HepG2 (cell line): Measurements from ENCODE around the gene HAGH. TPM values are rescaled to one million over a fixed set of nuclear protein-coding genes. Genes with fewer than 3 reads are reported as not detected.

ENCODE experiments used
- ATAC-seq: fragments of 200-7000 bp; cut with Tn5 transposase; 3 replicates; pipeline ENCODE4 v1.9.1; 2020; ENCODE audit warnings: mild to moderate bottlenecking, moderate library complexity
- BruUV-seq: library from RNA; stranded (reverse); fragments of 400-500 nt; replicated peaks from 2 replicates; lab custom pipeline; 2021; lab: Mats Ljungman, UMichigan
- CTCF ChIA-PET: fragments of 300-600 bp; formaldehyde crosslinking; extraction: SDS; loops from one replicate; lab custom pipeline; 2021; ENCODE audit warnings: low total read pairs, inconsistent platforms, low intra/inter-chr PET ratio; lab: Yijun Ruan, JAX
- POLR2A ChIA-PET: fragments of 350-600 bp; sonication (Branson Sonifier 250); formaldehyde crosslinking; loops from one replicate; lab custom pipeline; 2020; ENCODE audit warnings: antibody characterized with exemption, inconsistent platforms; lab: Yijun Ruan, JAX
- DNase-seq: peaks from one replicate; pipeline ENCODE4 v3.0.0-alpha.2; 2015; ENCODE audit warnings: low spot score
- FAIRE-seq: peaks from 3 replicates; lab custom pipeline; 2011; peaks lifted over from hg19 to GRCh38; lab: Jason Lieb, UNC
- H2AFZ ChIP-seq: one replicate; pipeline ENCODE4 v1.6.1; 2011; ENCODE audit warnings: low read length, inconsistent platforms
- H3K27ac ChIP-seq: fragments of 300-600 bp; 3 replicates; pipeline ENCODE4 v1.8.0; 2011; ENCODE audit warnings: mixed run types, mild to moderate bottlenecking, mixed read lengths, low read length, inconsistent platforms; ENCODE audit not compliant: insufficient read depth; ENCODE audit errors: extremely low read length
- H3K27me3 ChIP-seq, 2 experiments: fragments of 200-600 bp in 1 of 2; 2 replicates in 1 of 2; 3 replicates in 1 of 2; pipeline versions ENCODE4 v1.6.0 to v1.8.0; 2011; ENCODE audit warnings: low read length in 2 of 2, mild to moderate bottlenecking in 2 of 2, moderate library complexity in 2 of 2, inconsistent platforms in 1 of 2; ENCODE audit not compliant: insufficient read depth in 2 of 2, control insufficient read depth in 1 of 2
- H3K36me3 ChIP-seq, 2 experiments: fragments of 200-600 bp in 1 of 2; replicated peaks in 1 of 2; 2 replicates in 1 of 2; 3 replicates in 1 of 2; pipeline versions ENCODE4 v1.5.1 to v1.8.0; 2011; ENCODE audit warnings: low read length in 2 of 2, inconsistent platforms in 1 of 2; ENCODE audit not compliant: insufficient read depth in 2 of 2, control insufficient read depth in 1 of 2
- H3K4me1 ChIP-seq: 2 replicates; pipeline ENCODE4 v1.5.1; 2012; ENCODE audit warnings: low read length, inconsistent platforms; ENCODE audit not compliant: insufficient read depth
- H3K4me2 ChIP-seq: 2 replicates; pipeline ENCODE4 v1.6.0; 2011; ENCODE audit warnings: low read depth, low read length, inconsistent platforms
- H3K4me3 ChIP-seq, 3 experiments: fragments of 200-600 bp in 1 of 3; sonication (generic), shearing (Covaris generic) in 1 of 3; replicated peaks in 1 of 3; 2 replicates each; pipeline ENCODE4 v1.5.1; 2011 to 2016; ENCODE audit warnings: low read length in 3 of 3, inconsistent platforms in 2 of 3, low read depth in 2 of 3, mild to moderate bottlenecking in 2 of 3, control low read depth in 1 of 3, mixed read lengths in 1 of 3; ENCODE audit not compliant: insufficient read depth in 1 of 3
- H3K79me2 ChIP-seq: one replicate; pipeline ENCODE4 v1.6.1; 2011; ENCODE audit warnings: low read length, inconsistent platforms; ENCODE audit not compliant: insufficient read depth
- H3K9ac ChIP-seq: 2 replicates; pipeline ENCODE4 v1.6.0; 2011; ENCODE audit warnings: mild to moderate bottlenecking, low read depth, low read length, inconsistent platforms; ENCODE audit not compliant: insufficient read depth
- H3K9me3 ChIP-seq: 2 replicates; pipeline ENCODE4 v1.5.1; 2012; ENCODE audit warnings: mild to moderate bottlenecking, low read length
- H4K20me1 ChIP-seq: 2 replicates; pipeline ENCODE4 v1.6.0; 2011; ENCODE audit warnings: inconsistent platforms, mild to moderate bottlenecking, low read length, moderate library complexity; ENCODE audit not compliant: insufficient read depth
- CREBL2 ChIP-seq: sonication (generic); formaldehyde crosslinking; IDR thresholded peaks from 2 replicates; pipeline ENCODE4 v1.8.1; 2023; ENCODE audit warnings: missing genetic modification reagents, mild to moderate bottlenecking, borderline replicate concordance
- ELK4 ChIP-seq: sonication (generic); formaldehyde crosslinking; IDR thresholded peaks from 2 replicates; pipeline ENCODE4 v1.9.0; 2021; ENCODE audit warnings: missing genetic modification reagents, borderline replicate concordance
- FOSL2 ChIP-seq: sonication (generic); formaldehyde crosslinking; IDR thresholded peaks from 2 replicates; pipeline ENCODE4 v1.4.0; 2020; ENCODE audit warnings: missing genetic modification reagents
- HNF4G ChIP-seq, 2 experiments: sonication (generic) in 1 of 2; formaldehyde crosslinking in 1 of 2; IDR thresholded peaks; 2 replicates each; pipeline versions ENCODE4 v1.4.0 to v1.6.1; 2011 to 2020; ENCODE audit warnings: borderline replicate concordance in 2 of 2, low read depth in 2 of 2, mild to moderate bottlenecking in 2 of 2, low read length in 1 of 2, missing genetic modification reagents in 1 of 2, moderate library complexity in 1 of 2
- HNRNPH1 ChIP-seq: fragments of 200-400 bp; formaldehyde crosslinking; optimal IDR thresholded peaks from 2 replicates; pipeline ENCODE3; 2017; ENCODE audit warnings: mild to moderate bottlenecking, low read depth, low read length
- JUNB ChIP-seq: sonication (generic); formaldehyde crosslinking; IDR thresholded peaks from 2 replicates; pipeline ENCODE4 v1.8.0; 2022; ENCODE audit warnings: missing genetic modification reagents, mild to moderate bottlenecking, borderline replicate concordance
- KLF11 ChIP-seq: IDR thresholded peaks from 2 replicates; pipeline ENCODE4 v1.6.1; 2016; ENCODE audit warnings: missing compliant biosample characterization
- MED13 ChIP-seq: sonication (generic); formaldehyde crosslinking; IDR thresholded peaks from 2 replicates; pipeline ENCODE4 v1.5.0; 2020; ENCODE audit warnings: missing genetic modification reagents
- NR3C1 ChIP-seq: sonication (generic); formaldehyde crosslinking; IDR thresholded peaks from 2 replicates; pipeline ENCODE4 v1.4.0; 2020; ENCODE audit warnings: missing genetic modification reagents
- SPEN ChIP-seq: sonication (generic); formaldehyde crosslinking; IDR thresholded peaks from 2 replicates; pipeline ENCODE4 v1.5.1; 2020; ENCODE audit warnings: low read depth, mild to moderate bottlenecking, missing genetic modification reagents
- TBP ChIP-seq: sonication (generic); formaldehyde crosslinking; IDR thresholded peaks from 2 replicates; pipeline ENCODE4 v1.5.0; 2020; ENCODE audit warnings: missing genetic modification reagents
- ZBTB1 ChIP-seq: sonication (generic); formaldehyde crosslinking; IDR thresholded peaks from 2 replicates; pipeline ENCODE4 v1.4.0; 2020; ENCODE audit warnings: missing genetic modification reagents, borderline replicate concordance
- ZBTB10 ChIP-seq: sonication (generic); formaldehyde crosslinking; IDR thresholded peaks from 2 replicates; pipeline ENCODE4 v1.4.0; 2020; ENCODE audit warnings: missing genetic modification reagents, borderline replicate concordance
- ZBTB7B ChIP-seq: sonication (generic); formaldehyde crosslinking; IDR thresholded peaks from 2 replicates; pipeline ENCODE4 v1.4.0; 2020; ENCODE audit warnings: missing genetic modification reagents
- ZMYM2 ChIP-seq: sonication (generic); formaldehyde crosslinking; IDR thresholded peaks from 2 replicates; pipeline ENCODE4 v1.8.0; 2022; ENCODE audit warnings: mild to moderate bottlenecking, missing genetic modification reagents
- ZNF329 ChIP-seq: sonication (generic); formaldehyde crosslinking; IDR thresholded peaks from 2 replicates; pipeline ENCODE4 v1.9.0; 2021; ENCODE audit warnings: low read depth, mild to moderate bottlenecking, missing genetic modification reagents
- WGBS: methylation state at CpG from one replicate; pipeline ENCODE4 v1.1.6; 2017; ENCODE audit warnings: low lambda C conversion rate; 5-methylcytosine and 5-hydroxymethylcytosine counted together
- in situ Hi-C: cut with HindIII; loops from 2 replicates; pipeline ENCODE4 v1.10.0; 2017; ENCODE audit warnings: low pct_unique_long_range_greater_than_20kb; ENCODE audit not compliant: extremely low pct_ligation_motif_present
- intact Hi-C: fragments of 100-400 bp; cut with micrococcal nuclease; formaldehyde crosslinking; loops from one replicate; pipeline ENCODE4 v1.10.0; 2022; ENCODE audit not compliant: unreplicated experiment
- polyA plus RNA-seq, 8 experiments: library from polyadenylated mRNA; depleted of rRNA in 3 of 8; stranded (reverse) in 7 of 8; unstranded in 1 of 8; fragments of >200 nt; fragmentation: Illumina TruSeq in 4 of 8; extraction: Trizol in 4 of 8; gene quantifications; 2 replicates each; pipeline versions ENCODE4 v1.2.1 to v1.2.3, GENCODE V29; 2011 to 2016; ENCODE audit warnings: low read depth in 4 of 8, missing spikeins in 1 of 8, mixed read lengths in 1 of 8; ENCODE audit not compliant: insufficient read depth in 1 of 8
- total RNA-seq, 5 experiments: library from RNA; depleted of rRNA; stranded (reverse); fragments of >200 nt; fragmentation: Illumina TruSeq; extraction: Trizol; gene quantifications; 2 replicates each; pipeline ENCODE4 v1.2.3, GENCODE V29; 2016; ENCODE audit warnings: low read depth in 1 of 5
- TF ChIP-seq, protein P1 (sequence below): sonication (generic); formaldehyde crosslinking; IDR thresholded peaks from 2 replicates; pipeline ENCODE4 v1.4.0; 2020; ENCODE audit warnings: mild to moderate bottlenecking, missing genetic modification reagents
- TF ChIP-seq, protein P2 (sequence below): sonication (generic); formaldehyde crosslinking; IDR thresholded peaks from 2 replicates; pipeline ENCODE4 v1.8.1; 2023; ENCODE audit warnings: mild to moderate bottlenecking, missing genetic modification reagents, borderline replicate concordance
- TF ChIP-seq, protein P3 (sequence below): sonication (generic); formaldehyde crosslinking; conservative IDR thresholded peaks from 2 replicates; pipeline ENCODE4 v1.4.0; 2020; ENCODE audit warnings: missing genetic modification reagents

Gene HAGH
- total and polyA plus RNA-seq, 2 of the 13 experiments (the other 11 are each of a cell fraction or from before 2014, with no cell fraction given): 70.4 to 95.4 TPM

- no peak overlapping the region for H3K27ac ChIP-seq
- 60% methylated on average over 6 of the region's 8 CpGs for WGBS
- no peak overlapping the region for H3K4me3 ChIP-seq
- FAIRE-seq (no peak), DNase-seq (no peak), ATAC-seq (no peak)
- no peak overlapping the region for H2AFZ ChIP-seq
- peaks cover 23% of the 10 kb centered on the region for H3K4me1 ChIP-seq
- no peak overlapping the region for H3K4me2 ChIP-seq
- peaks cover 1 to 11% of the 10 kb centered on the region in 2 experiments; a peak in 2 of 5 replicates for H3K27me3 ChIP-seq
- H3K9ac ChIP-seq: no peak overlapping the region
- TF ChIP-seq, protein P1, sequence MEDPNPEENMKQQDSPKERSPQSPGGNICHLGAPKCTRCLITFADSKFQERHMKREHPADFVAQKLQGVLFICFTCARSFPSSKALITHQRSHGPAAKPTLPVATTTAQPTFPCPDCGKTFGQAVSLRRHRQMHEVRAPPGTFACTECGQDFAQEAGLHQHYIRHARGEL (CRISPR knock-in tag): no peak
- TF ChIP-seq FOSL2 (CRISPR knock-in tag) (no peak), JUNB (no peak), MED13 (no peak), ZBTB10 (CRISPR knock-in tag) (no peak), ZBTB1 (CRISPR knock-in tag) (no peak), ZMYM2 (no peak), CREBL2 (no peak), SPEN (CRISPR knock-in tag) (no peak), HNF4G (IDR thresholded peaks at IDR 0.05; ENCODE audit: borderline replicate concordance, low read depth, low read length) (no peak), HNF4G (CRISPR knock-in tag; IDR thresholded peaks at IDR 0.05; ENCODE audit: borderline replicate concordance, low read depth) (no peak), ZBTB7B (no peak), KLF11 (no peak), NR3C1 (CRISPR knock-in tag) (no peak), HNRNPH1 (no peak), ELK4 (CRISPR knock-in tag) (no peak), TBP (no peak), ZNF329 (CRISPR knock-in tag) (no peak)
- TF ChIP-seq, protein P2, sequence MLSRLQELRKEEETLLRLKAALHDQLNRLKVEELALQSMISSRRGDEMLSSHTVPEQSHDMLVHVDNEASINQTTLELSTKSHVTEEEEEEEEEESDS (CRISPR knock-in tag): no peak
- TF ChIP-seq, protein P3, sequence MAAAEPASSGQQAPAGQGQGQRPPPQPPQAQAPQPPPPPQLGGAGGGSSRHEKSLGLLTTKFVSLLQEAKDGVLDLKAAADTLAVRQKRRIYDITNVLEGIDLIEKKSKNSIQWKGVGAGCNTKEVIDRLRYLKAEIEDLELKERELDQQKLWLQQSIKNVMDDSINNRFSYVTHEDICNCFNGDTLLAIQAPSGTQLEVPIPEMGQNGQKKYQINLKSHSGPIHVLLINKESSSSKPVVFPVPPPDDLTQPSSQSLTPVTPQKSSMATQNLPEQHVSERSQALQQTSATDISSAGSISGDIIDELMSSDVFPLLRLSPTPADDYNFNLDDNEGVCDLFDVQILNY (CRISPR knock-in tag): no peak
- ChIA-PET POLR2A (no interaction called here), CTCF (no interaction called here)
- H4K20me1 ChIP-seq: no peaks in the 10 kb centered on the region
- in situ Hi-C loops: loop anchor here (5.0 kb wide), 1 partner anchor 63 kb away; no protein-coding TSS in a partner anchor
- H3K9me3 ChIP-seq: no peaks in the 10 kb centered on the region
- H3K36me3 ChIP-seq: no peaks in the 10 kb centered on the region
- H3K79me2 ChIP-seq: no peaks in the 10 kb centered on the region
- no TSS peak for BruUV-seq
- intact Hi-C loops: no loop called here
These were observed 33.0 kb upstream of the HAGH start for GRCh38 chr16:1859650-1860049.
